BE2C (cell line): ENCODE data around the gene SOCS2.

Source experiments
- DNase-seq: peaks from one replicate; pipeline ENCODE4 v3.0.0-alpha.2; 2020
- H3K27me3 ChIP-seq: fragments of 250-450 bp; sonication (Bioruptor Pico); 2 replicates; pipeline ENCODE4 v1.5.1; 2020; ENCODE audit warnings: mild to moderate bottlenecking
- H3K36me3 ChIP-seq: fragments of 250-450 bp; sonication (Bioruptor Pico); 2 replicates; pipeline ENCODE4 v1.5.1; 2020; ENCODE audit warnings: mild to moderate bottlenecking
- H3K4me1 ChIP-seq: fragments of 250-450 bp; sonication (Bioruptor Pico); 2 replicates; pipeline ENCODE4 v1.5.1; 2020
- H3K4me3 ChIP-seq: 2 replicates; pipeline ENCODE4 v1.5.1; 2011; ENCODE audit warnings: low read depth, low read length
- H3K9me3 ChIP-seq: fragments of 250-450 bp; sonication (Bioruptor Pico); 2 replicates; pipeline ENCODE4 v1.5.1; 2020
- TF ChIP-seq, protein P1 (sequence below): IDR thresholded peaks from 2 replicates; pipeline ENCODE4 v1.5.1; 2012; ENCODE audit warnings: mild to moderate bottlenecking, low read depth, low read length

SOCS2 gene

DNA sequence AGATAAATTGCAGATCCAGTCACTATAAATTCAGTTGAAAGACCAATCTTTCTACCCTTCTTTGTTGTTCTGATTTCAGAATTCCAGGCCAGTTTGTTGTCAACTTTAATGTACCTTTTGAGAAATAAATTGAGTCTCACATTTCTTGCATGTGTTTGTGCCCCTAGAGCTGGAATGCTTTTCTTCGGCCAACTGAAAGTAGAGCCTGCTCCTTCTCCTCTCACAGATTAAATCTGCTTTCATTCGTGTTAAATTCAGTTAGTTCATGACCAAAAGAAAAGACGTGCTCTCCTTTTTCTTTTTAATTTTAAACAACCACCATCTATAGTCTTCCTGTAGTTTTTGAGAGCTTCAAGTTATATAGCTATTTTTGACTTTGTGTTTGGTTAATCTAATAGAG lies 22.9 kb downstream of the SOCS2 start:
- no peak overlapping the region for H3K4me3 ChIP-seq
- no peaks in the 10 kb centered on the region for H3K4me1 ChIP-seq
- H3K9me3 ChIP-seq = no peaks in the 10 kb centered on the region
- H3K36me3 ChIP-seq = no peaks in the 10 kb centered on the region
- DNase-seq = no peak
- H3K27me3 ChIP-seq = peaks cover 45% of the 10 kb centered on the region
- TF ChIP-seq, protein P1, sequence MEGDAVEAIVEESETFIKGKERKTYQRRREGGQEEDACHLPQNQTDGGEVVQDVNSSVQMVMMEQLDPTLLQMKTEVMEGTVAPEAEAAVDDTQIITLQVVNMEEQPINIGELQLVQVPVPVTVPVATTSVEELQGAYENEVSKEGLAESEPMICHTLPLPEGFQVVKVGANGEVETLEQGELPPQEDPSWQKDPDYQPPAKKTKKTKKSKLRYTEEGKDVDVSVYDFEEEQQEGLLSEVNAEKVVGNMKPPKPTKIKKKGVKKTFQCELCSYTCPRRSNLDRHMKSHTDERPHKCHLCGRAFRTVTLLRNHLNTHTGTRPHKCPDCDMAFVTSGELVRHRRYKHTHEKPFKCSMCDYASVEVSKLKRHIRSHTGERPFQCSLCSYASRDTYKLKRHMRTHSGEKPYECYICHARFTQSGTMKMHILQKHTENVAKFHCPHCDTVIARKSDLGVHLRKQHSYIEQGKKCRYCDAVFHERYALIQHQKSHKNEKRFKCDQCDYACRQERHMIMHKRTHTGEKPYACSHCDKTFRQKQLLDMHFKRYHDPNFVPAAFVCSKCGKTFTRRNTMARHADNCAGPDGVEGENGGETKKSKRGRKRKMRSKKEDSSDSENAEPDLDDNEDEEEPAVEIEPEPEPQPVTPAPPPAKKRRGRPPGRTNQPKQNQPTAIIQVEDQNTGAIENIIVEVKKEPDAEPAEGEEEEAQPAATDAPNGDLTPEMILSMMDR = no peak

DNA sequence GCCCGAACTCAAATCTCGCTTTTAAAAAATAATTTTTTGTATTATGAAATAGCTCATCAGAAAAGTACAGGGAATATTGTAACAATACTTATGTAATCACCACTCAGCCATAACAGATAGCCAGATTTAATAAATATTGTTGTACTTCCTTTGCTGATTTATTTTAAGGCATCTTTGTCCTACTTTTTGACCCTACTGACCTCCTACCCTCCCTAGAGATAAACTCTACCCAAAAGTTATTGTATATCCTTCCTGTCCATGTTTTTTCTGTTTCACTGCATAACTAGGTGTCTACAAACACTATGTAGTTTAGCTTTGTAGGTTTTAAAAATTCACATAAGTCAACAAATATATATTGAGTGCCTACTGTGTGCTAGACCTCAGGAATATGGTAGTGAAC lies 25.1 kb downstream of the SOCS2 start:
- TF ChIP-seq, protein P1 = no peak
- Histone ChIP-seq H3K36me3 (no peaks in the 10 kb centered on the region), H3K9me3 (no peaks in the 10 kb centered on the region), H3K27me3 (peaks cover 30% of the 10 kb centered on the region), H3K4me1 (no peaks in the 10 kb centered on the region), H3K4me3 (no peak overlapping the region)
- no peak for DNase-seq

DNA sequence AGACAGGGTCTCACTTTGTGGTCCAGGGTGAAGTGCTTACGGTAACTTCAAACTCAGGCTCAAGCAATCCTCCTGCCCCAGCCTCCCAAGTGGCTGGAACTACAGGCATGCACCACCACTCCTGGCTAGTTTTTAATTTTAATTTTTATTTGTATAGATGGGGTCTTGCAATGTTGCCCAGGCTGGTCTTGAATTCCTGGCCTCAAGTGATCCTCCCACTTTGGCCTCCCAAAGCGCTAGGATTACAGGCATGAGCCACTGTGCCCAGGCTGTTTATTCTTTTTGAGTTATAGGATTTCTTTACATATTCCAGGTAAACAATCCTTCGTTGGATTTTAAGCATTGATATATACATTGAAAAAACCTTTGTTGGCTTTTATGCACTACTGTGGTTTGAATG lies 26.7 kb downstream of the SOCS2 start:
- Histone ChIP-seq H3K9me3 (no peaks in the 10 kb centered on the region), H3K36me3 (no peaks in the 10 kb centered on the region), H3K4me3 (no peak overlapping the region), H3K4me1 (no peaks in the 10 kb centered on the region), H3K27me3 (peaks cover 17% of the 10 kb centered on the region)
- TF ChIP-seq, protein P1 = no peak
- DNase-seq = no peak

DNA sequence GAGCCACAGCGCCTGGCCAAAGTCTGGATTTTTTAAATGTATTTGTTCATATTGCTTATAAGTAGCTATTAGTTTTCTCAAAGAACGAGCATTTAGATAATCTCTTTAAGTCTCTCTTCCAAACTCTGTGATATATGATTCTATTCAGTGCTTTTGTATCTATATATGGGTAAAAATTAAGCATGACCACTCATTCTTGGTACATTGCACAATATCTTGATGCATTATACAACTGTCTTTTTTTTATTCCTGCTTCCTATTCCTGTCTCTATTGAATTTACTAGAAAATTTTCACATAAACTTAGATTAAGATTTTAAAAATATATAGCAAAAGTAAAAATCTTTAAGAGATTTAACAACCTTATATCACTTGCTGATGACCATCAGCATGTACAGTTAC lies 29.1 kb downstream of the SOCS2 start:
- TF ChIP-seq, protein P1 = no peak
- H3K27me3 ChIP-seq = no peaks in the 10 kb centered on the region
- no peak for DNase-seq
- H3K9me3 ChIP-seq = no peaks in the 10 kb centered on the region
- H3K4me3 ChIP-seq = no peak overlapping the region
- no peaks in the 10 kb centered on the region for H3K36me3 ChIP-seq
- no peaks in the 10 kb centered on the region for H3K4me1 ChIP-seq

DNA sequence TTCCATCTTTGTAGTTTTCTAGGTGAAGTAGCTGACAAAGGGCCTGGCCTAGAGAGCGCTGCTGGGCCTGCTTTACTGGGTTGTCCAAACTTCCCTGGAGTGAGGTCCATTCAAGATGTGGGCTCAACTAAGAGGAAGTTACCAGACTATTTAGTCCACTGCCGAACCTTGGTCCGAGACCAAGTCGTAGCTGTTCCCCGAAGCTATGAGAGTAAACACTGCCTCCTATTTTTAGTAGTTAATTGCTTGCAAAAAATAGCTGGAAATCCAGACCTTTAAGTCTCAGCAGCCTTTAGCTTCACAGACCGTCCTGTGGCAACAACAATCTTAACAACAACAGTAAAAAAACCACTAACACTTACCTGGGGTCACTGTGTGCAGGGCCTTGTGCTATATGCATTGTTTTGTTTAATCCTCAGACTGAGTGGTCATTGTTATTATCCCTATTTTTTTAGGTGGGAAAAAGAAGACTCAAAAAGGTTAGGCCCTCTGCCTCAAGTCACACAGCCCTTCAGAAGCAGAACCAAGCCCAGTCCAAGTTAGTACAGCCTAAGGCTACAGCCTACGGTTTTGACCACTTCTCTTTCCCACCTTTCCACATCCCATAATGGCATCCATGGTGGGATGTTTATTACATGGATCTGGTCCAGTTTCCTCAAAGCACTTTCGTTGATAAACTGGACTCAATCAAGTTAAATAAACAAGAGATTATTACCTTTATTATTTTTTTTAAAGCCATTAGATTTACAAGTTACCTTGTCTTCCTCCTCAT lies 30.6 kb downstream of the SOCS2 start:
- Histone ChIP-seq H3K9me3 (no peaks in the 10 kb centered on the region), H3K36me3 (no peaks in the 10 kb centered on the region), H3K4me3 (no peak overlapping the region), H3K27me3 (no peaks in the 10 kb centered on the region), H3K4me1 (no peaks in the 10 kb centered on the region)
- TF ChIP-seq, protein P1 = no peak
- no peak for DNase-seq

DNA sequence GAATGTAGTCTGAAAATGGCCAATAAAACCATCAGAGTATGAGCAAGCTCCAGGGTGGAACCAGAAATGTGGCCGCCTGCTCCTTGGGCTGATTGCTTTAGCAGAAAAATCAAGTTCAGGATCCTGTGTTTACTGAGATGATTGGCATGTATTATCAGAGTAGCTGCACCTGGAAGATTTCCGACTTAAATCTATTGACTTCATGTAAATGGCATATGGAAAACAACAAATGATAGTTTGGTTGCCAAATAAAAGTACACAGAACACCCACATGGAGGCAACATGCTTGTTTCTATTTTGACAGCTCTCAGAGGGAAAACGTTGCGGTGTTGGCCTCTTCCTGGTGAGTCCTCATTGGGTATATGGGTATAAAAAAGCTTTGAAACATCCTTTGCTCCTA lies 31.3 kb downstream of the SOCS2 start:
- Histone ChIP-seq H3K9me3 (no peaks in the 10 kb centered on the region), H3K4me1 (no peaks in the 10 kb centered on the region), H3K36me3 (no peaks in the 10 kb centered on the region), H3K27me3 (peaks cover 4% of the 10 kb centered on the region), H3K4me3 (no peak overlapping the region)
- DNase-seq = no peak
- TF ChIP-seq, protein P1 = no peak
